NB4 (cell line): ENCODE measurements around the gene PRDM13.
A peak's percentile ranks its signal among the peaks of the same experiment; 100 is the strongest.

ENCODE experiments used
- MYC ChIP-seq: IDR thresholded peaks from 2 replicates; pipeline ENCODE4 v1.6.1; 2011; ENCODE audit warnings: low read depth, low read length
- POLR2A ChIP-seq: IDR thresholded peaks from 2 replicates; pipeline ENCODE4 v1.6.1; 2011; ENCODE audit warnings: mild to moderate bottlenecking; ENCODE audit not compliant: insufficient read length; ENCODE audit errors: extremely low read depth
- TF ChIP-seq, protein P1 (sequence below): IDR thresholded peaks from one replicate; pipeline ENCODE4 v1.5.1; 2012; ENCODE audit warnings: low read depth, low read length
- TF ChIP-seq, protein P2 (sequence below): IDR thresholded peaks from 2 replicates; pipeline ENCODE4 v1.6.1; 2011; ENCODE audit warnings: low read depth, low read length

DNA sequence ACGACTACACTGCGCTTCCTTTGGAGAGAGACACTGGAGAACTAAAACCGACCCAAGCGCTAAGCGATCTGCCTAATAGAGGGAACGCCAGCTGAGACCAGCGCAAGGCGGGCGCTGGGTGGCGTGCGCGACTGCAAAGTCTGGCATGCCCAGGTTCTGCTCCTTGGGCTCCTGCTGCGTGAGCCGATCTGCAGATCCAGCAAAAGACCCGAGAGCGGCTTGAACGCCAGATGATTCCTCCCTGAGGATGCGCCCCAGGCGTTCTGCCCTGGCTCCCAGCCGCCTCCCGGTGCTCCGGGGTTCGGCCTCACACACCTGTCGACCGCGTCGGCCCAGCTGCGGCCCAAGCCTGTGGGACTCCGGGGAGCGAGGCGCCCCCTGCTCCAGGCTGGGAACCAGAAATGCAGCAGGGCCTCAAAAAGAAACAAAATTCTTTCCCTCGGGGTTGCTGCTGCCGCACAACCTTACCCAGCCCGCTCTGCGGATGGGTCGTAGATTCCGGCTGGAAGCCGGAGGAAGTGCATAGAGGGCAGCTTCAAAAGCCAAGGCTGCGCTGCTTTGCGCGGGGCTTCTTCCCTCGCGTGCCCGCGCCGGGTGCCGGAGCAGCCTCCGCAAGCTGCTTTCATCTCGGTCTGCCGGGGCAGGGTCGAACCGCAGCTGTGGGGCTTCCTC is 17.9 kb upstream of the PRDM13 start:
- TF ChIP-seq, protein P1, sequence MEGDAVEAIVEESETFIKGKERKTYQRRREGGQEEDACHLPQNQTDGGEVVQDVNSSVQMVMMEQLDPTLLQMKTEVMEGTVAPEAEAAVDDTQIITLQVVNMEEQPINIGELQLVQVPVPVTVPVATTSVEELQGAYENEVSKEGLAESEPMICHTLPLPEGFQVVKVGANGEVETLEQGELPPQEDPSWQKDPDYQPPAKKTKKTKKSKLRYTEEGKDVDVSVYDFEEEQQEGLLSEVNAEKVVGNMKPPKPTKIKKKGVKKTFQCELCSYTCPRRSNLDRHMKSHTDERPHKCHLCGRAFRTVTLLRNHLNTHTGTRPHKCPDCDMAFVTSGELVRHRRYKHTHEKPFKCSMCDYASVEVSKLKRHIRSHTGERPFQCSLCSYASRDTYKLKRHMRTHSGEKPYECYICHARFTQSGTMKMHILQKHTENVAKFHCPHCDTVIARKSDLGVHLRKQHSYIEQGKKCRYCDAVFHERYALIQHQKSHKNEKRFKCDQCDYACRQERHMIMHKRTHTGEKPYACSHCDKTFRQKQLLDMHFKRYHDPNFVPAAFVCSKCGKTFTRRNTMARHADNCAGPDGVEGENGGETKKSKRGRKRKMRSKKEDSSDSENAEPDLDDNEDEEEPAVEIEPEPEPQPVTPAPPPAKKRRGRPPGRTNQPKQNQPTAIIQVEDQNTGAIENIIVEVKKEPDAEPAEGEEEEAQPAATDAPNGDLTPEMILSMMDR: peak; percentile 71
- no peak for TF ChIP-seq POLR2A
- 0 out of 2 replicates have a peak, but pooled peaks have one; percentile 14 for TF ChIP-seq MYC
- TF ChIP-seq, protein P2, sequence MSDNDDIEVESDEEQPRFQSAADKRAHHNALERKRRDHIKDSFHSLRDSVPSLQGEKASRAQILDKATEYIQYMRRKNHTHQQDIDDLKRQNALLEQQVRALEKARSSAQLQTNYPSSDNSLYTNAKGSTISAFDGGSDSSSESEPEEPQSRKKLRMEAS: peak; percentile 51; the same call in 1 of the 2 replicates
